ENCODE results near the gene NLRP8.
"Not testable (repeated sequence)": the region's sequence is repeated elsewhere in the genome, so short reads cannot be mapped to it uniquely, and the experiment has no call there.

NLRP8 gene

DNA sequence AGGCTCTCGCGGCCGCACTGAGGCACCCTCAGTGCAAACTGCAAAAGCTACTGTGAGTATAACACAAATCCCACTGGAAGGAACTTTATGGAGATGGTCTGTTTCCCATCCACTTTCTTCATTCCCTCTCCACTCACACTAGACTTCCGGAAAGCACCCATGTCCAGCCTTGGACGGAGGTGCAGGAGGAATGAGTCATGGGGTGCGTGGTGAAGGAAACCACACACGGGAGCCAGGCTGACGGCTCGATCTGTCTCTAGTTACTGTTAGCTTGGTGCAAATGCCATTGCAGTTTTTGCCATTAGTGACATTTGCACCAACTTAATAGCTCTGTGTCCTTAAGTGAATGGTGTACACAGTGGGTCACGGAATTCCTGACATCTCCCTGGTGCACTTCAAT, 14.6 kb downstream of the NLRP8 start:
- no peak for DNase-seq (ENCODE audit: low read depth in 4 of 4, low spot score in 1 of 4)

DNA sequence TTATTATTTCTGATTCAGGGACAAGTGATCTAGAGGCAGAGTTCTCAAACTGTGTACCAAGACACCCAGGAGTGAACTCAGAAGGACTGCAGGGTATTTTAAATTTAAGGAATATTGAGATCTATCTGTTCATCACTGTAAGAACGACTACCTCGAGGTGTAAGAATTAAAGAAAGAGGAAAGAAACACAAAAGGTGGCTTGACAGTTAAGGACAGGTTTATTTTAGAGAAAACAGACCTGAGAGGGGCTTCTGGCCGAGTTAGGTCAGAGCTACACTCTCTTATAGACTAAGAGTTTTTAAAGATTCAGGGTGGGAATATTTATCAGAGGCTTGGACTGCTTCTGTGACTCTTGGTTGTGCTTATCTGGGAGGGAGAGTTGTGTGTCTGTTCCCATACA, 26.4 kb downstream of the NLRP8 start:
- no peak for DNase-seq (ENCODE audit: low read depth in 4 of 4, low spot score in 1 of 4)

DNA sequence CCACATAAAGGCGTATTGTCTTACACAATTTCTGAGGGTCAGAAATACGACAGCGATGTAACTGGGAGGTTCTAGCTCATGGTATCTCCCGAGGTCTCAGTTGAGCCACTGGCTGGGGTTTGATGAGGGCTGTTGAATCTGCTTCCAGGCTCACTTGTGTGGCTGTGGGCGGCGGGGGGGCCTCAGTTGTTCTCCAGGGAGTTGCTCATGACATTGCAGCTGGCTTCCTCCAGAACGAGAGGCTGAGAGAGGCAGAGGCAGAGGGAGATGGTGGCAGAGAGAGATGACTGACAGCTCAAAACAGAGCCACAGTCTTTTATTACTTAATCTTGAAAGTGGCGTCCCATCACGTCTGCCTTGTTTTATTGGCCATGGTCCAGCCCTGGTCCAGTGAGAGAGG, 32.8 kb downstream of the NLRP8 start:
- no peak for DNase-seq (ENCODE audit: low read depth in 4 of 4, low spot score in 1 of 4)

DNA sequence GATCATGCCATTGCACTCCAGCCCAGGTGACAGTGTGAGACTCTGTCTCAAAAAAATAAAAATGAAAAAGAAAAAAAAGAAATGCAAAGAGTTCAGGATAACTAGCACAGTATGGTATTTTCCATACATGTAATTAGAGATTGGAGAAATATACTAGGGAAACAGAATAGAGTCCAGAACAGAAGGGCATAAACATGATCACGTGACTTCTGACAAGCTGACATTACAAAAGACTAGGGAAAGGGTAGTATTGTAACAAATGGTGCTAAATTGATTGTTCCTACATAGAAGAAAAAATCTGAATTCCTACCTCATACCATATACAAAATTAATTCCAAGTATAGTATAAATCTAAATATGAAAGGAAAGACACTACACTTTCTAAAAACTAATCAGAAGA, 37.6 kb downstream of the NLRP8 start:
- no peak for DNase-seq (ENCODE audit: low read depth in 4 of 4, low spot score in 1 of 4)

DNA sequence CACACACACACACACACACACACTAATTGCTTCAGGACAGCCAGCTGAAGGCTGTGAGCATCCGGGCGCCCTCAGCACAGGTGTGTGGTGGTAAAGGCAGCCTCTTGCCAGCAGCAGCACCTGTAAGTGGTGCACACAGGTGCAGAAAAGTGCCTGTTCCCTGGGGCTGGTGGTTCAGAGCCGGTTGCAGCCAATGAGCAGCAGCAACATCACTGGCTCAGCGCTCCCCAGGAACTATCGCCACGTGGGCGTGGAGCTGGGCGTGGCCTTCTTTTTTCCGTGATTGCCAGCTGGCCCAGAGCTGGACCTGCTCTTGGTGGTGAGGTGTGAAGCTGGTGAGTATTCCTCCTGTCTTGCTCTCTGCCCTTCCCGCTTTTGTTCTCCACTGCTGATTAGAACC, 38.9 kb downstream of the NLRP8 start, which contains the start of gene NLRP5:
TSS of gene NLRP5 (plus strand) at position 289 of the 400 bp plus-strand sequence.
- DNase-seq (ENCODE audit: low read depth in 4 of 4, low spot score in 1 of 4) = no peak

DNA sequence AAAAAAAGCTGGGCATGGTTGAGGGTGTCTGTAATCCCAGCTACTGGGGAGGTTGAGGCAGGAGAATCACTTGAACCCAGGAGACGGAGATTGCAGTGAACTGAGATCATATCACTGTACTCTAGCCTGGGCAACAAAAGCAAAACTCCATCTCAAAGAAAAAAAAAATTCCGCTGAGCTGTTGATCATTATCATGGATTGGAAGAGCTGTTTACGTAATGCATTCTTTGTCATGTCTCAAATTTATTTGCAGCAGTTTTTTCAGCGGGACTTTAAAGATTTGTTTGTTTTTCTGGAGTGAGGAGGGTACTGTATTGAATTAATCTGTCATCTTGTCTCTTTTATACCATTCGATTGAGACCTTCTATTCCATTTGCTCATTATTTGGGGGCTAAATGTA, 43.2 kb downstream of the NLRP8 start:
- DNase-seq (ENCODE audit: low read depth in 4 of 4, low spot score in 1 of 4) = no peak

DNA sequence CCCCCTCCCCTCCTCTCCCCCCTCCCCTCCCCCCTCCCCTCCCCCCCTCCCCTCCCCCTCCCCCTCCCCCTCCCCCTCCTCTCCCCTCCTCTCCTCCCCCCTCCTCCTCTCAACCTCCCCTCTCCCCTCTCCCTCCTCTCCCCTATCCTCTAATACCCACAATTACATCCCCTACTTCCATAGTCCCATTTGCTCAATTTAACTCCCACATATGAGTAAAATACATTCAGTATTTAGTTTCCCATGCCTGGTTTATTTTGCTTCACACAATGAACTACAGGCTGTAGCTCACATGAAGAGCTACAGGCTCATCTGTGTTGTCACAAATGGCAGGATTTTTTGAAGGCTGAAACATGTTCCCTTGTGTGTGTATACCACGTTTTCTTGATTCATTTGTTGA, 45.9 kb downstream of the NLRP8 start:
- no peak for DNase-seq (ENCODE audit: low read depth in 4 of 4, low spot score in 1 of 4)

DNA sequence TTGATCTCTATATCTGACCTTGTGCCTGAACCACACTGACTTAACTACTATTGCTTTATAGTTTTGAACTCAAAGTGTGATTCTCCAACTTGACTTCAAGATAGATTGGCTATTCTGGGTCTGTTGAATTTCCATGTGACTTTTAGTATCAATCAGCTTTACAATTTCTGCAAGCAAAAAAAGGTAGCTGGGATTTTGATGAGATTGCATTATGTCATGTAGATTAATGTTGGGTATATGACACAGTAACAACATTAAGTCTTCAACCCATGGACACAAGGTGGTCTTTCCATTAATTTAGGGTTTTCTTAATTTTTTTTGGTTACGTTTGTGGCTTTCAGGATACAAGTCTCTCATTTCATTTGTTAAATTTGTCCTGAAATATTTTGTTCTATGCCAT, 67.1 kb downstream of the NLRP8 start:
- no peak for DNase-seq (ENCODE audit: low read depth in 4 of 4, low spot score in 1 of 4)

DNA sequence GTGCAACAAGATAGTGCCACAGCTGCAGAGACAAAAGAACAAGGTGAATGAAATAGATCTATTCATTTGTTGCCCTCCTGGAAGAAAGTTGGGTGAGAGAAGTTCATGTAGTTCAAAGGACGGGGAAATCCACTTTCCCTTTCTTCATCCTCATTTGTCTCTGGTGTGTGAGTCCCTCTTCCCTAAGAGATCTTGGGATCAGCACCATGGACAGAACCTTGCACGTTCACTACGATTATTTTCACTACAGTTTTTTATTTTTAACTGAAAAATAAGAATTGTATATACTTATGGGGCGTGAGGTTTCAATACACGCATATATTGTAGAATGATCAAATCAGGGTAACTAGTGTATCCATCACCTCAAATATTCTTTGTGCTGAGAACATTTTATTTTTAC, 68.1 kb downstream of the NLRP8 start:
- DNase-seq (ENCODE audit: low read depth in 4 of 4, low spot score in 1 of 4) = no peak

DNA sequence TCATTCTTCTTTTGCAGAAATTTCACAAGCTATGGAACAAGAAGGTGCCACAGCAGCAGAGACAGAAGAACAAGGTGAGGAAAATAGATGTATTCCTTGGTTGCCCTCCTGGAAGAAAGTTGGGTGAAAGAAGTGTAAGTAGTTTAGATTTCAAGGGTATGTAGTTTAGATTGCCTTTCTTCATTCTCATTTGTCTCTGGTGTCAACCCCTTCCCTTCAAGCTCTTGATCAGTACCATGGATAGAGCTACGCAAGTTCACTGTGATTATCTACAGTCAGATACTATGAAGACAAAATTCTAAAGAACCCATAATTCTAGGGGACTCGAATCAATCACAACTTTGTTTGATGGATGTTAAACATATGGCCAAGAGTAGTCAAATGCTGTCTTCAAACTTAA, 71.7 kb downstream of the NLRP8 start:
- DNase-seq (ENCODE audit: low read depth in 4 of 4, low spot score in 1 of 4) = not testable (repeated sequence)

DNA sequence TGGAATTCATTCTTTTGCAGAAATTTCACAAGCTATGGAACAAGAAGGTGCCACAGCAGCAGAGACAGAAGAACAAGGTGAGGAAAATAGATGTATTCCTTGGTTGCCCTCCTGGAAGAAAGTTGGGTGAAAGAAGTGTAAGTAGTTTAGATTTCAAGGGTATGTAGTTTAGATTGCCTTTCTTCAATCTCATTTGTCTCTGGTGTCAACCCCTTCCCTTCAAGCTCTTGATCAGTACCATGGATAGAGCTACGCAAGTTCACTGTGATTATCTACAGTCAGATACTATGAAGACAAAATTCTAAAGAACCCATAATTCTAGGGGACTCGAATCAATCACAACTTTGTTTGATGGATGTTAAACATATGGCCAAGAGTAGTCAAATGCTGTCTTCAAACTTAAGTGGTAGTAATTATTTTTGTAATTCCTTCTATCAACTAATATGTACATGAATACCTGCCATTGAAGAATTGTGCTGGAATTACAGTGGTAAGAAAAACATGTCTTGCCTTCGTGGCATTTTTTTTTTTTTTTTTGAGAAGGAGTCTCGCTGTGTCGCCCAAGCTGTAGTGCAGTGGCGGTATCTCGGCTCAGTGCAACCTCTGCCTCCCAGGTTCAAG, 72.8 kb downstream of the NLRP8 start:
- DNase-seq (ENCODE audit: low read depth in 4 of 4, low spot score in 1 of 4) = not testable (repeated sequence)

DNA sequence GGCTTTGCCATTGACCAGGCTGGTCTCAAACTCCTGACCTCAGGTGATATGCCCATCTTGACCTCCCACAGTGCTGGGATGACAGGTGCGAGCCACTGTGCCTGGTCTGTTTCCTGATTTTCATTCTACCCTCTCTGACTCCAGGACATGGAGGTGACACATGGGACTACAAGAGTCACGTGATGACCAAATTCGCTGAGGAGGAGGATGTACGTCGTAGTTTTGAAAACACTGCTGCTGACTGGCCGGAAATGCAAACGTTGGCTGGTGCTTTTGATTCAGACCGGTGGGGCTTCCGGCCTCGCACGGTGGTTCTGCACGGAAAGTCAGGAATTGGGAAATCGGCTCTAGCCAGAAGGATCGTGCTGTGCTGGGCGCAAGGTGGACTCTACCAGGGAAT, 79.1 kb downstream of the NLRP8 start:
- DNase-seq (ENCODE audit: low read depth in 4 of 4, low spot score in 1 of 4) = no peak

Data from stimulated activated CD4-positive, alpha-beta T cell treated with anti-CD3 and anti-CD28 coated beads, Interleukin-1b, Interleukin-23, amount 100 ng/mL, for 24 hours (primary cell).